WTC11 (cell line): ENCODE results near the gene PCDHGA1. TPM values are rescaled to one million over a fixed set of nuclear protein-coding genes. Genes with fewer than 3 reads are reported as not detected.
"Not testable (repeated sequence)": the region's sequence is repeated elsewhere in the genome, so short reads cannot be mapped to it uniquely, and the experiment has no call there.

ENCODE experiments used
- ATAC-seq: fragments of 200-7000 bp; cut with Tn5 transposase; 2 replicates; pipeline ENCODE4 v1.10.0; 2021; ENCODE audit warnings: mild to moderate bottlenecking, moderate library complexity
- CTCF ChIA-PET: fragments of 300-600 bp; sonication (Branson Sonifier 250); formaldehyde crosslinking; loops from one replicate; lab custom pipeline; 2021; ENCODE audit warnings: antibody characterized with exemption; lab: Charles Lee
- POLR2A ChIA-PET: fragments of 350-600 bp; sonication (Branson Sonifier 250); formaldehyde crosslinking; loops from one replicate; lab custom pipeline; 2021; ENCODE audit warnings: antibody characterized with exemption; lab: Charles Lee
- DNase-seq: peaks from one replicate; pipeline ENCODE4 v3.0.0; 2021; ENCODE audit warnings: low spot score
- H3K27ac Mint-ChIP-seq: 2 replicates; pipeline ENCODE4 v1.8.0; 2021; ENCODE audit warnings: mixed read lengths
- H3K27me3 Mint-ChIP-seq: 2 replicates; pipeline ENCODE4 v1.8.0; 2021; ENCODE audit warnings: low read depth, mild to moderate bottlenecking, moderate library complexity, mixed read lengths
- H3K36me3 Mint-ChIP-seq: 2 replicates; pipeline ENCODE4 v1.8.0; 2021; ENCODE audit warnings: mixed read lengths
- H3K4me1 Mint-ChIP-seq: 2 replicates; pipeline ENCODE4 v1.8.0; 2022; ENCODE audit warnings: mixed read lengths
- H3K4me3 Mint-ChIP-seq: 2 replicates; pipeline ENCODE4 v1.8.0; 2021; ENCODE audit warnings: mild to moderate bottlenecking, moderate library complexity, mixed read lengths
- H3K9me3 Mint-ChIP-seq: 2 replicates; pipeline ENCODE4 v1.8.0; 2021; ENCODE audit warnings: mixed read lengths
- CREM ChIP-seq: sonication (generic); formaldehyde crosslinking; IDR thresholded peaks from 2 replicates; pipeline ENCODE4 v1.8.1; 2022; ENCODE audit warnings: mild to moderate bottlenecking, missing genetic modification reagents, moderate library complexity
- CTCF ChIP-seq: fragments of 200-600 bp; IDR thresholded peaks from 2 replicates; pipeline ENCODE4 v1.8.0; 2022; ENCODE audit warnings: antibody characterized with exemption
- E2F5 ChIP-seq: sonication (generic); formaldehyde crosslinking; IDR thresholded peaks from 2 replicates; pipeline ENCODE4 v1.8.1; 2022; ENCODE audit warnings: mild to moderate bottlenecking, moderate library complexity, missing genetic modification reagents
- ETV6 ChIP-seq: sonication (generic); formaldehyde crosslinking; IDR thresholded peaks from 2 replicates; pipeline ENCODE4 v1.8.1; 2022; ENCODE audit warnings: mild to moderate bottlenecking, missing genetic modification reagents
- GTF2I ChIP-seq: fragments of 250-450 bp; sonication (Bioruptor Pico); conservative IDR thresholded peaks from 2 replicates; pipeline ENCODE4 v1.4.0; 2021; ENCODE audit warnings: mild to moderate bottlenecking
- SOX15 ChIP-seq: fragments of 250-450 bp; sonication (Bioruptor Pico); IDR thresholded peaks from 2 replicates; pipeline ENCODE4 v1.9.0; 2021; ENCODE audit warnings: mild to moderate bottlenecking
- TEAD1 ChIP-seq: sonication (generic); formaldehyde crosslinking; IDR thresholded peaks from 2 replicates; pipeline ENCODE4 v1.8.0; 2022; ENCODE audit warnings: mild to moderate bottlenecking, missing genetic modification reagents
- ZBTB43 ChIP-seq: sonication (generic); formaldehyde crosslinking; IDR thresholded peaks from 2 replicates; pipeline ENCODE4 v1.8.1; 2023; ENCODE audit warnings: mild to moderate bottlenecking, missing genetic modification reagents
- ZNF263 ChIP-seq: sonication (generic); formaldehyde crosslinking; IDR thresholded peaks from 2 replicates; pipeline ENCODE4 v1.8.1; 2022; ENCODE audit warnings: low read depth, mild to moderate bottlenecking, moderate library complexity, missing genetic modification reagents
- ZNF671 ChIP-seq: fragments of 250-450 bp; sonication (Bioruptor Pico); IDR thresholded peaks from 2 replicates; pipeline ENCODE4 v1.8.0; 2021; ENCODE audit warnings: mild to moderate bottlenecking
- total RNA-seq: library from RNA; stranded (reverse); gene quantifications from 3 replicates; pipeline ENCODE4 v1.2.3, GENCODE V29; 2021
- TF ChIP-seq, protein P1 (sequence below): sonication (generic); formaldehyde crosslinking; IDR thresholded peaks from 2 replicates; pipeline ENCODE4 v1.8.1; 2023; ENCODE audit warnings: mild to moderate bottlenecking, missing genetic modification reagents
- TF ChIP-seq, protein P2 (sequence below): sonication (generic); formaldehyde crosslinking; IDR thresholded peaks from 2 replicates; pipeline ENCODE4 v1.8.1; 2022; ENCODE audit warnings: low read depth, missing genetic modification reagents, borderline replicate concordance
- TF ChIP-seq, protein P3 (sequence below): fragments of 250-450 bp; sonication (Bioruptor Pico); IDR thresholded peaks from 2 replicates; pipeline ENCODE4 v1.9.0; 2021; ENCODE audit warnings: mild to moderate bottlenecking

The PCDHGA1 gene
- total RNA-seq, 1 experiment from 2014 or later: 1.5 TPM

DNA sequence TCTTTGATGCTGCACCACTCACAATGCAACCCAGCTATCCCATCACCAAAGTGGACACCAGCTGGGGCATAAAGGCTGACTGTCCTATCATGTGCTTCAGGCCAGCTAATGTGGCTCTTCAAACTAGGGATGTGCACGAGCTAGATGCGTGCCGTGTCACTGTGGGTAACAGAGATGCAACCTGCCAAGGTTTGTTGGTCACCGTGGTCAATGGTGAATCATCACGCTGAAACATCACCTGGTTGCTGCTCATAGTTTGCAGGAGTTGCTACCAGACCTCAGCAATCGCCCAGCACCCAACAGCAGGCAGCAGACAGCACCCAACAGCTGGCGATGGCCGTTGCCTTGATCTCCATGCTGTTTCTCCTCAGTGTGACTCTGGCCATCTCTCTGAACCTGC lies 2.1 kb upstream of the PCDHGA1 start:
- H3K36me3 Mint-ChIP-seq: peaks cover 26% of the 10 kb centered on the region
- no peak overlapping the region for H3K4me3 Mint-ChIP-seq
- H3K4me1 Mint-ChIP-seq: peaks cover 7% of the 10 kb centered on the region
- ATAC-seq: no peak
- no peak overlapping the region for H3K27ac Mint-ChIP-seq
- H3K27me3 Mint-ChIP-seq: peaks cover 12% of the 10 kb centered on the region
- ChIA-PET POLR2A (no interaction called here), CTCF (interaction anchor here (1.1 to 3.2 kb wide), 6 partner anchors 9 to 129 kb away, joined by 3 to 46 read pairs (median 4); partner anchors contain the start of genes PCDHB11, PCDHB15, PCDHGA2 and PCDHGB1)
- DNase-seq: no peak
- H3K9me3 Mint-ChIP-seq: peaks cover 52% of the 10 kb centered on the region
- TF ChIP-seq E2F5 (CRISPR knock-in tag): no peak
- TF ChIP-seq, protein P1, sequence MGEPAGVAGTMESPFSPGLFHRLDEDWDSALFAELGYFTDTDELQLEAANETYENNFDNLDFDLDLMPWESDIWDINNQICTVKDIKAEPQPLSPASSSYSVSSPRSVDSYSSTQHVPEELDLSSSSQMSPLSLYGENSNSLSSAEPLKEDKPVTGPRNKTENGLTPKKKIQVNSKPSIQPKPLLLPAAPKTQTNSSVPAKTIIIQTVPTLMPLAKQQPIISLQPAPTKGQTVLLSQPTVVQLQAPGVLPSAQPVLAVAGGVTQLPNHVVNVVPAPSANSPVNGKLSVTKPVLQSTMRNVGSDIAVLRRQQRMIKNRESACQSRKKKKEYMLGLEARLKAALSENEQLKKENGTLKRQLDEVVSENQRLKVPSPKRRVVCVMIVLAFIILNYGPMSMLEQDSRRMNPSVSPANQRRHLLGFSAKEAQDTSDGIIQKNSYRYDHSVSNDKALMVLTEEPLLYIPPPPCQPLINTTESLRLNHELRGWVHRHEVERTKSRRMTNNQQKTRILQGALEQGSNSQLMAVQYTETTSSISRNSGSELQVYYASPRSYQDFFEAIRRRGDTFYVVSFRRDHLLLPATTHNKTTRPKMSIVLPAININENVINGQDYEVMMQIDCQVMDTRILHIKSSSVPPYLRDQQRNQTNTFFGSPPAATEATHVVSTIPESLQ (CRISPR knock-in tag): no peak

GRCh38 chr5:141332571-141332970 lies 2.3 kb downstream of the PCDHGA1 start:
- DNase-seq, H3K4me3 Mint-ChIP-seq, H3K27me3 Mint-ChIP-seq, POLR2A ChIA-PET, ATAC-seq, H3K4me1 Mint-ChIP-seq, H3K27ac Mint-ChIP-seq: not testable (repeated sequence)
- CTCF ChIA-PET: interaction anchor here (3.0 kb wide), 1 partner anchor 11 kb away, joined by 12 read pairs; the partner anchor contains the start of gene PCDHGA3
- Mint-ChIP-seq H3K9me3 (peaks cover 66% of the 10 kb centered on the region), H3K36me3 (peaks cover 25% of the 10 kb centered on the region)

- Mint-ChIP-seq H3K4me3 (peak within 1 kb of the TSS; percentile 30; the same call in 1 of the 2 replicates), H3K9me3 (peaks cover 64% of the 10 kb centered on the region), H3K4me1 (peaks cover 1% of the 10 kb centered on the region; the same call in 1 of the 2 replicates), H3K27ac (no peak within 1 kb of the TSS), H3K27me3 (no peaks in the 10 kb centered on the region; the same call in 1 of the 2 replicates), H3K36me3 (peaks cover 22% of the 10 kb centered on the region)
- POLR2A ChIA-PET: interaction anchor here (1.6 kb wide), 1 partner anchor 18 kb away, joined by 8 read pairs; the partner anchor contains the start of gene TAF7
- CTCF ChIA-PET: interaction anchor here (0.8 to 2.5 kb wide), 38 partner anchors 9 to 299 kb away, joined by 3 to 33 read pairs (median 6); partner anchors contain the start of genes PCDHB10, PCDHB14, PCDHB15 and PCDHB16
- DNase-seq (peak; percentile 60), ATAC-seq (peak; percentile 78)
- peak; percentile 30; the same call in 1 of the 2 replicates for TF ChIP-seq CTCF
- TF ChIP-seq GTF2I: no peak
Observed at GRCh38 chr5:141338538-141339306, 8.4 kb downstream of the PCDHGA1 start, which contains the start of gene PCDHGA2. Gene PCDHGA2 (plus strand): TSS chr5:141338760.

- H3K36me3 Mint-ChIP-seq: peaks cover 42% of the 10 kb centered on the region
- H3K4me1 Mint-ChIP-seq, H3K4me3 Mint-ChIP-seq, H3K27me3 Mint-ChIP-seq, H3K27ac Mint-ChIP-seq, POLR2A ChIA-PET, DNase-seq, ATAC-seq: not testable (repeated sequence)
- CTCF ChIA-PET: interaction anchor here (1.3 to 1.6 kb wide), 2 partner anchors 96 to 217 kb away, joined by 3 read pairs; partner anchors contain the start of gene PCDHB15
- peaks cover 67% of the 10 kb centered on the region for H3K9me3 Mint-ChIP-seq
Observed at GRCh38 chr5:141340781-141341354, 10.6 kb downstream of the PCDHGA1 start.

GRCh38 chr5:141342773-141343172 lies 12.5 kb downstream of the PCDHGA1 start:
- ATAC-seq (no peak), DNase-seq (no peak)
- CTCF ChIA-PET: interaction anchor here (1.0 to 4.0 kb wide), 13 partner anchors 9 to 224 kb away, joined by 3 to 22 read pairs (median 7); partner anchors contain the start of genes PCDHB14, PCDHB15, PCDHGA10 and PCDHGA11
- Mint-ChIP-seq H3K36me3 (peaks cover 54% of the 10 kb centered on the region), H3K27ac (no peak overlapping the region), H3K4me3 (no peak overlapping the region), H3K9me3 (peaks cover 68% of the 10 kb centered on the region), H3K4me1 (peaks cover 2% of the 10 kb centered on the region; the same call in 1 of the 2 replicates), H3K27me3 (no peaks in the 10 kb centered on the region)
- POLR2A ChIA-PET: no interaction called here
- TF ChIP-seq, protein P2, sequence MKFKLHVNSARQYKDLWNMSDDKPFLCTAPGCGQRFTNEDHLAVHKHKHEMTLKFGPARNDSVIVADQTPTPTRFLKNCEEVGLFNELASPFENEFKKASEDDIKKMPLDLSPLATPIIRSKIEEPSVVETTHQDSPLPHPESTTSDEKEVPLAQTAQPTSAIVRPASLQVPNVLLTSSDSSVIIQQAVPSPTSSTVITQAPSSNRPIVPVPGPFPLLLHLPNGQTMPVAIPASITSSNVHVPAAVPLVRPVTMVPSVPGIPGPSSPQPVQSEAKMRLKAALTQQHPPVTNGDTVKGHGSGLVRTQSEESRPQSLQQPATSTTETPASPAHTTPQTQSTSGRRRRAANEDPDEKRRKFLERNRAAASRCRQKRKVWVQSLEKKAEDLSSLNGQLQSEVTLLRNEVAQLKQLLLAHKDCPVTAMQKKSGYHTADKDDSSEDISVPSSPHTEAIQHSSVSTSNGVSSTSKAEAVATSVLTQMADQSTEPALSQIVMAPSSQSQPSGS (CRISPR knock-in tag): no peak
- TF ChIP-seq TEAD1 (no peak), CREM (CRISPR knock-in tag) (no peak), ETV6 (CRISPR knock-in tag) (no peak), SOX15 (CRISPR knock-in tag) (no peak), ZNF671 (CRISPR knock-in tag) (no peak), ZNF263 (CRISPR knock-in tag) (no peak), ZBTB43 (no peak)
- TF ChIP-seq, protein P3, sequence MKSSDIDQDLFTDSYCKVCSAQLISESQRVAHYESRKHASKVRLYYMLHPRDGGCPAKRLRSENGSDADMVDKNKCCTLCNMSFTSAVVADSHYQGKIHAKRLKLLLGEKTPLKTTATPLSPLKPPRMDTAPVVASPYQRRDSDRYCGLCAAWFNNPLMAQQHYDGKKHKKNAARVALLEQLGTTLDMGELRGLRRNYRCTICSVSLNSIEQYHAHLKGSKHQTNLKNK: no peak
